ENCODE results near the gene TUFT1.
"Not testable (repeated sequence)": the region's sequence is repeated elsewhere in the genome, so short reads cannot be mapped to it uniquely, and the experiment has no call there.

DNA sequence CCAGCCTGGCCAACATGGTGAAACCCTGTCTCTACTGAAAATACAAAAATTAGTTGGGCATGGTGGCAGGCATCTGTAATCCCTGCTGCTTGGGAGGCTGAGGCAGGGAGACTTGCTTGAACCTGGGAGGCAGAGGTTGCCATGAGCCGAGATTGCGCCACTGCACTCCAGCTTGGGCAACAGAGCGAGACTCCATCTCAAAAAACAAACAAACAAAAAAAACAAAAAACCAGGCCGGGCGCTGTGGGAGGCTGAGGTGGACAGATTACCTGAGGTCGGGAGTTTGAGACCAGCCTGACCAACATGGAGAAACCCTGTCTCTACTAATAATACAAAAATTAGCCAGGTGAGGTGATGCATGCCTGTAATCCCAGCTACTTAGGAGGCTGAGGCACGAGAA is 17.7 kb upstream of the TUFT1 start:
- not testable (repeated sequence) for TF ChIP-seq CTCF (IDR thresholded peaks at IDR 0.05); NR1H2 (CRISPR knock-in tag; IDR thresholded peaks at IDR 0.05); FOXJ3 (CRISPR knock-in tag; IDR thresholded peaks at IDR 0.05; ENCODE audit: borderline replicate concordance); ZNF219 (CRISPR knock-in tag; IDR thresholded peaks at IDR 0.05; ENCODE audit: borderline replicate concordance); ESRRA (CRISPR knock-in tag; IDR thresholded peaks at IDR 0.05; ENCODE audit: borderline replicate concordance); JUN (CRISPR knock-in tag; IDR thresholded peaks at IDR 0.05); CREM (CRISPR knock-in tag; IDR thresholded peaks at IDR 0.05); NR3C1 (CRISPR knock-in tag; conservative IDR thresholded peaks at IDR 0.05; ENCODE audit: low read depth); MLX (CRISPR knock-in tag; IDR thresholded peaks at IDR 0.05); PRDM15 (CRISPR knock-in tag; IDR thresholded peaks at IDR 0.05); USF2 (CRISPR knock-in tag; IDR thresholded peaks at IDR 0.05); AFF4 (CRISPR knock-in tag; IDR thresholded peaks at IDR 0.05; ENCODE audit: borderline replicate concordance)
- TF ChIP-seq, protein P1, sequence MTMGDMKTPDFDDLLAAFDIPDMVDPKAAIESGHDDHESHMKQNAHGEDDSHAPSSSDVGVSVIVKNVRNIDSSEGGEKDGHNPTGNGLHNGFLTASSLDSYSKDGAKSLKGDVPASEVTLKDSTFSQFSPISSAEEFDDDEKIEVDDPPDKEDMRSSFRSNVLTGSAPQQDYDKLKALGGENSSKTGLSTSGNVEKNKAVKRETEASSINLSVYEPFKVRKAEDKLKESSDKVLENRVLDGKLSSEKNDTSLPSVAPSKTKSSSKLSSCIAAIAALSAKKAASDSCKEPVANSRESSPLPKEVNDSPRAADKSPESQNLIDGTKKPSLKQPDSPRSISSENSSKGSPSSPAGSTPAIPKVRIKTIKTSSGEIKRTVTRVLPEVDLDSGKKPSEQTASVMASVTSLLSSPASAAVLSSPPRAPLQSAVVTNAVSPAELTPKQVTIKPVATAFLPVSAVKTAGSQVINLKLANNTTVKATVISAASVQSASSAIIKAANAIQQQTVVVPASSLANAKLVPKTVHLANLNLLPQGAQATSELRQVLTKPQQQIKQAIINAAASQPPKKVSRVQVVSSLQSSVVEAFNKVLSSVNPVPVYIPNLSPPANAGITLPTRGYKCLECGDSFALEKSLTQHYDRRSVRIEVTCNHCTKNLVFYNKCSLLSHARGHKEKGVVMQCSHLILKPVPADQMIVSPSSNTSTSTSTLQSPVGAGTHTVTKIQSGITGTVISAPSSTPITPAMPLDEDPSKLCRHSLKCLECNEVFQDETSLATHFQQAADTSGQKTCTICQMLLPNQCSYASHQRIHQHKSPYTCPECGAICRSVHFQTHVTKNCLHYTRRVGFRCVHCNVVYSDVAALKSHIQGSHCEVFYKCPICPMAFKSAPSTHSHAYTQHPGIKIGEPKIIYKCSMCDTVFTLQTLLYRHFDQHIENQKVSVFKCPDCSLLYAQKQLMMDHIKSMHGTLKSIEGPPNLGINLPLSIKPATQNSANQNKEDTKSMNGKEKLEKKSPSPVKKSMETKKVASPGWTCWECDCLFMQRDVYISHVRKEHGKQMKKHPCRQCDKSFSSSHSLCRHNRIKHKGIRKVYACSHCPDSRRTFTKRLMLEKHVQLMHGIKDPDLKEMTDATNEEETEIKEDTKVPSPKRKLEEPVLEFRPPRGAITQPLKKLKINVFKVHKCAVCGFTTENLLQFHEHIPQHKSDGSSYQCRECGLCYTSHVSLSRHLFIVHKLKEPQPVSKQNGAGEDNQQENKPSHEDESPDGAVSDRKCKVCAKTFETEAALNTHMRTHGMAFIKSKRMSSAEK (CRISPR knock-in tag; IDR thresholded peaks at IDR 0.05; ENCODE audit: borderline replicate concordance): not testable (repeated sequence)

All from WTC11 (cell line).